Endothelial cell (in vitro differentiated cells): Measurements from ENCODE around the gene SKAP2. TPM values are rescaled to one million over a fixed set of nuclear protein-coding genes. Genes with fewer than 3 reads are reported as not detected.

Experiments
- DNase-seq: peaks from one replicate; pipeline ENCODE4 v3.0.0; 2021; ENCODE audit warnings: low spot score
- H3K27ac Mint-ChIP-seq: one replicate; pipeline ENCODE4 v1.8.0; 2021; ENCODE audit warnings: mixed read lengths, inconsistent platforms; ENCODE audit not compliant: unreplicated experiment
- H3K27me3 Mint-ChIP-seq: one replicate; pipeline ENCODE4 v1.8.0; 2021; ENCODE audit warnings: mild to moderate bottlenecking, moderate library complexity, mixed read lengths, inconsistent platforms; ENCODE audit not compliant: unreplicated experiment
- H3K36me3 Mint-ChIP-seq: one replicate; pipeline ENCODE4 v1.8.0; 2021; ENCODE audit warnings: mild to moderate bottlenecking, low read depth, mixed read lengths, inconsistent platforms; ENCODE audit not compliant: unreplicated experiment
- H3K4me1 Mint-ChIP-seq: one replicate; pipeline ENCODE4 v1.8.0; 2021; ENCODE audit warnings: mild to moderate bottlenecking, mixed read lengths, inconsistent platforms; ENCODE audit not compliant: unreplicated experiment
- H3K4me3 Mint-ChIP-seq: one replicate; pipeline ENCODE4 v1.8.0; 2021; ENCODE audit warnings: mild to moderate bottlenecking, mixed read lengths, inconsistent platforms; ENCODE audit not compliant: unreplicated experiment
- H3K9me3 Mint-ChIP-seq: one replicate; pipeline ENCODE4 v1.8.0; 2021; ENCODE audit warnings: mixed read lengths, inconsistent platforms; ENCODE audit not compliant: unreplicated experiment
- CTCF ChIP-seq: fragments of 200-600 bp; sonication (generic); IDR thresholded peaks from one replicate; pipeline ENCODE4 v1.5.0; 2021; ENCODE audit warnings: antibody characterized with exemption; ENCODE audit not compliant: unreplicated experiment
- total RNA-seq: library from RNA; stranded (reverse); fragmentation: NEBNext Ultra II Directional; extraction: Animal tissue kit (Norgen Biotek cat#: 25700); gene quantifications from one replicate; pipeline ENCODE4 v1.2.1, GENCODE V29; 2021; ENCODE audit not compliant: unreplicated experiment

SKAP2 gene
- total RNA-seq, 1 donor from 2014 or later = 24.7 TPM

- DNase-seq = peak; percentile 15
- Mint-ChIP-seq H3K27ac (peak overlapping the region; percentile 98), H3K9me3 (no peaks in the 10 kb centered on the region), H3K36me3 (no peaks in the 10 kb centered on the region), H3K27me3 (no peaks in the 10 kb centered on the region), H3K4me1 (peaks cover 76% of the 10 kb centered on the region), H3K4me3 (peak overlapping the region; percentile 61)
- TF ChIP-seq CTCF = no peak
These were observed 173.0 kb downstream of the SKAP2 start for GRCh38 chr7:26691406-26691805.

DNA sequence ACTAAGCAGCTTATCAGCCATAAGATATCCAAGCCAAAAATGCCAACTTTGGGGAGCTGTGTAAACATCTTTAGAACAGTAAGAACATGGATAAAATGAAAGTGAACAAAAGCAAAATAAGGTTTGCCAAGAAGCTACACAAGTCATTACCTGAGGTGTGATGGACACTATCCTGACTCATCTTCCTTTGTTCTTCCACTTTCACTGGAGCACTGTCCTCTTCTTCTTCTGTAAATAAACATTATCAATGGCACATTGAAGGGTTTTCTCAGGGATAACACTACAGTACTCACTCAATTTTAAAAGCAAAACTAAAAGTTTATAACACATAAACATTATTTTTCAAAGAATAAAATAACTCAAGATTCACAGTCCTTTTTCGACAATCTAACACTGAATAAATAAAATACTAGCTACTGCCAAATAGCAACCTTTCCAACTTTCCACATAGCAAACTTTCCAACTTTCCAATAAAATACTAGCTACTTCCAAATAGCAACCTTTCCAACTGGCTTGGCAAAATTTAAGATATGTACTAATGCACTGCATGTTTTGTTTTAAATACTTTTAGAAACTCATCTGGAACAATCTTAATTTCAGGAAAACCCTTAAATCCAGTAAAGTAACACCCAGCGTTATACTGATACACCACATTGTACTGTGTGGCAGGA, 174.1 kb downstream of the SKAP2 start:
- H3K36me3 Mint-ChIP-seq = no peaks in the 10 kb centered on the region
- H3K4me3 Mint-ChIP-seq = no peak overlapping the region
- peaks cover 73% of the 10 kb centered on the region for H3K4me1 Mint-ChIP-seq
- H3K27me3 Mint-ChIP-seq = no peaks in the 10 kb centered on the region
- no peak for TF ChIP-seq CTCF
- H3K27ac Mint-ChIP-seq = peak overlapping the region; percentile 98
- DNase-seq = no peak
- H3K9me3 Mint-ChIP-seq = no peaks in the 10 kb centered on the region

GRCh38 chr7:26688936-26689506, 175.4 kb downstream of the SKAP2 start:
- H3K4me1 Mint-ChIP-seq = peaks cover 76% of the 10 kb centered on the region
- no peak overlapping the region for H3K4me3 Mint-ChIP-seq
- TF ChIP-seq CTCF = no peak
- peak overlapping the region; percentile 91 for H3K27ac Mint-ChIP-seq
- no peaks in the 10 kb centered on the region for H3K36me3 Mint-ChIP-seq
- no peaks in the 10 kb centered on the region for H3K9me3 Mint-ChIP-seq
- H3K27me3 Mint-ChIP-seq = no peaks in the 10 kb centered on the region
- DNase-seq = peak; percentile 14

DNA sequence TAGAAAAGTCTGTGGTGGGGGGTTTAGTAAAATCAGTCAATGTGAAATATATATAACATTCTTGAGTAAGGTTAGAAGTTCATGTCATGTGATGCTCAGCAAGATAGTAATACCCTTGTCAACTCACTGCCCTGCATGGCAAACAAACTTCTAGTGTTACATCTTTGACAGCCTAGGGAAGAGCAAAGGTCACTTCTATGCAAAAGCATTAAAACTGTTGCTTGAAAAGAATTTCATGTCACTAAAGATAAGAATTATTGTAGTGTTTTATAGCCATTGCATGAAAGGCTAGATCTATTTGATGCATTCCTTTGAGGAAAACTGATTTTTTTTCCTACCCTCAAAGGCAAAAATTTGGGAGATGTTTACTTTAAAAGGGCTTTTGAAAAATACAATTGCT, 176.0 kb downstream of the SKAP2 start:
- no peaks in the 10 kb centered on the region for H3K27me3 Mint-ChIP-seq
- H3K4me3 Mint-ChIP-seq = no peak overlapping the region
- no peak for DNase-seq
- H3K36me3 Mint-ChIP-seq = no peaks in the 10 kb centered on the region
- H3K9me3 Mint-ChIP-seq = no peaks in the 10 kb centered on the region
- peaks cover 79% of the 10 kb centered on the region for H3K4me1 Mint-ChIP-seq
- H3K27ac Mint-ChIP-seq = peak overlapping the region; percentile 91
- no peak for TF ChIP-seq CTCF

DNA sequence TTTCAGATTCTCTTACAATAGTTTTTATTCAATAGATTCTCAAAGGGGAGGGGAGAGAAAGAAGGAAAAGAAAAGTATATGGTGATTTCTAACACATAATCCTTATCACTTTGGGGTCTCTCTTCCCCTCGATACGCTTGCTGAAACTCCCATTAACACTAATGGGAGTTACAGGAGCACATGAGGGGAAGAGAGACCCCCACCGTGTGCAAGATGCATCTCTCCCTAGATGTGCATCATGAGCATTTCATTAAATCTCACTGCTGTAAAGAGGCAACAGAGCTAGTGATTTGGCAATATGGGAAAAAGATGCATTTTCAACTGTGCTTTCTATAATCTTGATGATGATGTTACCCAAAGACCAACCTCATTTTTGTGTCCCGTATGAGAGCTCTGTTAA, 177.4 kb downstream of the SKAP2 start:
- Mint-ChIP-seq H3K9me3 (no peaks in the 10 kb centered on the region), H3K4me3 (no peak overlapping the region), H3K36me3 (no peaks in the 10 kb centered on the region), H3K27ac (peak overlapping the region; percentile 82), H3K27me3 (no peaks in the 10 kb centered on the region), H3K4me1 (peaks cover 80% of the 10 kb centered on the region)
- DNase-seq = no peak
- TF ChIP-seq CTCF = no peak
